ENCODE data around the gene POLR3E. TPM values are rescaled to one million over a fixed set of nuclear protein-coding genes. Genes with fewer than 3 reads are reported as not detected.
"Not testable (repeated sequence)": the region's sequence is repeated elsewhere in the genome, so short reads cannot be mapped to it uniquely, and the experiment has no call there.

POLR3E gene
- total and polyA plus RNA-seq, 2 experiments from 2014 or later, result 14.0 to 20.8 TPM

DNA sequence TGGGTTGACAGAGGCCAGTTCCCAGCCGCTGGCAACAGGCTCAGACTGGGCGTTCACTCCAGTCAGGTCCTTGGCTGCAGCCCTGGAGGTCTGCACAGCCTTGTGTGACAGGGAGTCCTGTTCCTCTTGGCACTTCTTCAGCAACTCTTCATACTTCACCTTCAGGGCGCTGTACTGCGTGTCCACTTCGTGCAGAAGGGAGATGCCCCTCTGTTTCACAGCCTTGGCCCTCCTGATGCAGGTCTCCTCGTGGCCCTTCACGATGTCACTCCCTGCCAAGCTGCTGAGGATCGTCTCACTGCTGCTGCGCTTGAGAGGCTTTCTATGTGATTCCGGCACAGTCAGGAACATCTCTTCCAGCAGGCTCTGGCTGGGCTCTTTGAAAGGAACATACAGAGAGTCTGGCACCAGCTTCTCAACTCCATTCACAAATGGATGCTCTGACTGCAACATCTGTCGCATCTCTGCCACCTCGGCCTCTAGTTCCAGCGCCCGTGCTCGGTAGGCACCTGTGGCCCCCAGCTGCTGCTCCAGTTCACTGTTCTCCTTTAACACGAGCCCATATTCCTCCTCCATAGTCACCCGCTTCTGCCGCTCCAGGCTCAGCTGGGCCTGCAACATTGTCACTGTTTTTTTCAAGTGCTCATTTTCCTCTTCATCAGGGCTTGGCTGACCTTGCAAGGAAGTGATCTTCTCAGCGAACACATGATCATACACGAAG is 50.1 kb downstream of the POLR3E start:
- Histone ChIP-seq H3F3A (ENCODE audit: insufficient read depth) (peaks cover 39% of the 10 kb centered on the region), H3K4me3 (no peak overlapping the region), H4K20me1 (ENCODE audit: insufficient read depth) (0 out of 2 replicates have a peak, but pooled peaks cover 4% of the 10 kb centered on the region), H3K9me3 (ENCODE audit: low read depth) (no peaks in the 10 kb centered on the region), H3K9ac (no peak overlapping the region), H3K4me2 (ENCODE audit: unreplicated experiment) (no peak overlapping the region), H2AFZ (no peak overlapping the region), H3K27ac (no peak overlapping the region), H3K27me3 (replicated peaks; ENCODE audit: insufficient read depth) (no peaks in the 10 kb centered on the region), H3K4me1 (ENCODE audit: insufficient read depth) (peaks cover 18% of the 10 kb centered on the region), H3K9me2 (ENCODE audit: insufficient read depth) (no peaks in the 10 kb centered on the region), H3K36me3 (ENCODE audit: low read depth) (peaks cover 71% of the 10 kb centered on the region), H3K79me2 (ENCODE audit: insufficient read depth) (peaks cover 99% of the 10 kb centered on the region)
- in situ Hi-C loops (cut with MboI), result no loop called here
- WGBS, 2 experiments (ENCODE audit: low coverage in 1 of 2, low lambda C conversion rate in 2 of 2, missing lambda C conversion rate in 2 of 2), result 94 to 95% methylated on average over 20 of the region's 20 CpGs
- TF ChIP-seq EZH2phosphoT487 (IDR thresholded peaks at IDR 0.05; ENCODE audit: insufficient read depth, low read depth) (no peak), EZH2 (IDR thresholded peaks at IDR 0.05; ENCODE audit: insufficient read depth, poor library complexity, severe bottlenecking) (no peak)
- no peak for DNase-seq

DNA sequence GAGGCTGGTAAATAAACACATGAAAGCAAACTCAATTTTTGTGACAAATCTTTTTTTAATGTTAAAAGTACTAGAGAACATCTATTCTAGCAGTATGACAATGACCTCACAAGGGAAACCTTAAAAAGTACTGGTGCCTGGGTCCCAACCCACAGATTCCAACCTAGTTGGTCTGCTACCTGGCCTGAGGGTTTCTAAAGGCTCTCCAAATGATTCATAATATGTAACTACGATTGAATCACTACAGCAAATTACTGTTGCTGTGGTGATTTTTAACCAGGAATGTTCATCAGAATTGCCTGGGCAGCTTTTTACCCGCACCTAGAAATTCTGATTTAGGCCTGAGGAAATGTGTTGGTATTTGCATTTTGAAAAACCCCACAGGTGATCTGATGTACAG is 51.1 kb downstream of the POLR3E start:
- no peak overlapping the region for H3K4me2 ChIP-seq (ENCODE audit: unreplicated experiment)

DNA sequence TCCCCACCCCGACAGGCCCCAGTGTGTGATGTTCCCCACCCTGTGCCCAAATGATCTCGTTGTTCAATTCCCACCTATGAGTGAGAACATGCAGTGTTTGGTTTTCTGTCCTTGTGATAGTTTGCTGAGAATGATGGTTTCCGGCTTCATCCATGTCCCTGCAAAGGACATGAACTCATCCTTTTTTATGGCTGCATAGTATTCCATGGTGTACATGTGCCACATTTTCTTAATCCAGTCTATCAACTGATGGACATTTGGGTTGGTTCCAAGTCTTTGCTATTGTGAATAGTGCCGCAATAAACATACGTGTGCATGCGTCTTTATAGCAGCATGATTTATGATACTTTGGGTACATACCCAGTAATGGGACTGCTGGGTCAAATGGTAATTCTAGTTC is 53.8 kb downstream of the POLR3E start:
- H3K79me2 ChIP-seq (ENCODE audit: insufficient read depth), result peaks cover 90% of the 10 kb centered on the region
- H3K4me2 ChIP-seq (ENCODE audit: unreplicated experiment); DNase-seq; H4K20me1 ChIP-seq (ENCODE audit: insufficient read depth); H3K4me3 ChIP-seq; H3K9me2 ChIP-seq (ENCODE audit: insufficient read depth); H3K9ac ChIP-seq; H3K27me3 ChIP-seq (replicated peaks; ENCODE audit: insufficient read depth); H2AFZ ChIP-seq; in situ Hi-C loops (cut with MboI); H3K9me3 ChIP-seq (ENCODE audit: low read depth): not testable (repeated sequence)
- WGBS, 2 experiments (ENCODE audit: low coverage in 1 of 2, low lambda C conversion rate in 2 of 2, missing lambda C conversion rate in 2 of 2), result 95 to 97% methylated on average over 6 of the region's 6 CpGs
- 0 out of 2 replicates have a peak overlapping the region, but pooled peaks have one; percentile 80 for H3K27ac ChIP-seq
- H3K4me1 ChIP-seq (ENCODE audit: insufficient read depth), result peaks cover 50% of the 10 kb centered on the region
- H3K36me3 ChIP-seq (ENCODE audit: low read depth), result peaks cover 62% of the 10 kb centered on the region
- H3F3A ChIP-seq (ENCODE audit: insufficient read depth), result peaks cover 77% of the 10 kb centered on the region

More for the DNA sequence above, 51.1 kb downstream of the POLR3E start:
- H4K20me1 ChIP-seq (ENCODE audit: insufficient read depth), result 0 out of 2 replicates have a peak, but pooled peaks cover 4% of the 10 kb centered on the region
- no peaks in the 10 kb centered on the region for H3K9me2 ChIP-seq (ENCODE audit: insufficient read depth)
- in situ Hi-C loops (cut with MboI), result no loop called here
- H3K27ac ChIP-seq, result peak overlapping the region; percentile 59
- peaks cover 49% of the 10 kb centered on the region for H3F3A ChIP-seq (ENCODE audit: insufficient read depth)
- no peaks in the 10 kb centered on the region for H3K27me3 ChIP-seq (replicated peaks; ENCODE audit: insufficient read depth)
- peaks cover 28% of the 10 kb centered on the region for H3K4me1 ChIP-seq (ENCODE audit: insufficient read depth)
- no peaks in the 10 kb centered on the region for H3K9me3 ChIP-seq (ENCODE audit: low read depth)
- peaks cover 96% of the 10 kb centered on the region for H3K79me2 ChIP-seq (ENCODE audit: insufficient read depth)
- no peak overlapping the region for H3K9ac ChIP-seq
- 50 to 57% methylated on average over 2 of the region's 2 CpGs for WGBS, 2 experiments (ENCODE audit: low coverage in 1 of 2, low lambda C conversion rate in 2 of 2, missing lambda C conversion rate in 2 of 2)
- H2AFZ ChIP-seq, result no peak overlapping the region
- no peak overlapping the region for H3K4me3 ChIP-seq
- TF ChIP-seq EZH2 (IDR thresholded peaks at IDR 0.05; ENCODE audit: insufficient read depth, poor library complexity, severe bottlenecking) (no peak), EZH2phosphoT487 (IDR thresholded peaks at IDR 0.05; ENCODE audit: insufficient read depth, low read depth) (no peak)
- peaks cover 68% of the 10 kb centered on the region for H3K36me3 ChIP-seq (ENCODE audit: low read depth)
- DNase-seq, result peak; percentile 69

DNA sequence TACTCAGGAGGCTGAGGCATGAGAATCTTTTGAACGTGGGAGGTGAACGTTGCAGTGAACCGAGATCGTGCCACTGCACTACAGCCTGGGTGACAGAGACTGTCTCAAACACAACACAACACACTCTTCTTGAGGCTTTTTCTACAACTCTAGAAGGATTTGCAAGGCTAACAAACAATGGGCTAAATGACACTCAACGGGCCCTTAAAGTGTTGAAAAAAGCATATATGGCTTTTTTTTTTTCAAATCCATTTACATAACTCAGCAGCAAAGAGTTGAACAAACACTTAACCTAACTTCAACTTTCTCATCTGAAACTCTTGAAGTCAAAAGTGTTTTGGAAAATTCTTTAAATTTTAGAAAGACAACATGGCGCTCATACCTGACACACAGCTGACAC is 54.9 kb downstream of the POLR3E start:
- Histone ChIP-seq H3K9ac (peak overlapping the region; percentile 52; the same call in 1 of the 2 replicates), H4K20me1 (ENCODE audit: insufficient read depth) (0 out of 2 replicates have a peak, but pooled peaks cover 4% of the 10 kb centered on the region), H3K4me2 (ENCODE audit: unreplicated experiment) (peak overlapping the region; percentile 68), H3K4me3 (0 out of 2 replicates have a peak overlapping the region, but pooled peaks have one; percentile 9), H3K9me2 (ENCODE audit: insufficient read depth) (no peaks in the 10 kb centered on the region), H3K9me3 (ENCODE audit: low read depth) (no peaks in the 10 kb centered on the region), H3K4me1 (ENCODE audit: insufficient read depth) (peaks cover 50% of the 10 kb centered on the region), H3F3A (ENCODE audit: insufficient read depth) (peaks cover 78% of the 10 kb centered on the region), H3K27me3 (replicated peaks; ENCODE audit: insufficient read depth) (no peaks in the 10 kb centered on the region), H2AFZ (no peak overlapping the region), H3K36me3 (ENCODE audit: low read depth) (peaks cover 52% of the 10 kb centered on the region), H3K27ac (peak overlapping the region; percentile 80), H3K79me2 (ENCODE audit: insufficient read depth) (peaks cover 90% of the 10 kb centered on the region)
- 99 to 100% methylated on average over 6 of the region's 6 CpGs for WGBS, 2 experiments (ENCODE audit: low coverage in 1 of 2, low lambda C conversion rate in 2 of 2, missing lambda C conversion rate in 2 of 2)
- TF ChIP-seq EZH2 (IDR thresholded peaks at IDR 0.05; ENCODE audit: insufficient read depth, poor library complexity, severe bottlenecking) (no peak), EZH2phosphoT487 (IDR thresholded peaks at IDR 0.05; ENCODE audit: insufficient read depth, low read depth) (no peak)
- in situ Hi-C loops (cut with MboI), result no loop called here
- DNase-seq, result no peak
